ENCODE data around the gene GOLGA8B.

Gene GOLGA8B

GRCh38 chr15:34618073-34618472 lies 34.6 kb upstream of the GOLGA8B start:
- no peak overlapping the region for H2BK12ac ChIP-seq (ENCODE audit: low read length)
- H2BK120ac ChIP-seq (ENCODE audit: low read depth, low read length), result no peak overlapping the region
- DNase-seq (ENCODE audit: low spot score), result no peak
- H3K18ac ChIP-seq (ENCODE audit: low read length), result no peak overlapping the region
- H3K23ac ChIP-seq (ENCODE audit: low read depth, low read length, poor library complexity), result no peak overlapping the region
- no peak overlapping the region for H3K4me3 ChIP-seq (ENCODE audit: low read length in 2 of 2)
- H4K8ac ChIP-seq (ENCODE audit: low read depth, low read length), result no peak overlapping the region
- H3K4me2 ChIP-seq (ENCODE audit: insufficient read depth, low read length, poor library complexity, severe bottlenecking), result no peak overlapping the region
- H3K9ac ChIP-seq (ENCODE audit: low read depth, low read length, poor library complexity), result no peak overlapping the region
- no peaks in the 10 kb centered on the region for H3K79me1 ChIP-seq (ENCODE audit: low read depth, low read length)
- no peak overlapping the region for H2AK5ac ChIP-seq (ENCODE audit: low read depth, low read length)
- H2BK5ac ChIP-seq (ENCODE audit: low read length), result no peak overlapping the region
- peaks cover 0 to 29% (median 0%) of the 10 kb centered on the region in 3 experiments for H3K27me3 ChIP-seq (ENCODE audit: control insufficient read depth in 3 of 3, insufficient read depth in 3 of 3, low read depth in 1 of 3, low read length in 3 of 3)
- no peaks in the 10 kb centered on the region for H3K4me1 ChIP-seq (ENCODE audit: control insufficient read depth in 2 of 2, insufficient read depth in 1 of 2, low read depth in 1 of 2, low read length in 2 of 2)
- no peak overlapping the region for H3K27ac ChIP-seq (replicated peaks; ENCODE audit: low read length)
- WGBS, 2 donors (ENCODE audit: extremely low coverage in 2 of 2, insufficient read length in 2 of 2, insufficient replicate concordance in 1 of 2), result no CpG with 5 or more reads among the region's 2 CpGs
- no peak overlapping the region for H2AFZ ChIP-seq (ENCODE audit: low read length)
- no peak overlapping the region for H3K14ac ChIP-seq (ENCODE audit: low read length)
- H3K9me3 ChIP-seq (replicated peaks in 1 of 2; ENCODE audit: control insufficient read depth in 2 of 2, insufficient read depth in 1 of 2, low read depth in 1 of 2, low read length in 2 of 2), result no peaks in the 10 kb centered on the region
- no peak overlapping the region for H2BK15ac ChIP-seq (ENCODE audit: low read length)
- H4K91ac ChIP-seq (ENCODE audit: low read depth, low read length, poor library complexity), result no peak overlapping the region
- no peak overlapping the region for H3K4ac ChIP-seq (ENCODE audit: low read length)
- no peaks in the 10 kb centered on the region for H3K36me3 ChIP-seq (replicated peaks in 1 of 2; ENCODE audit: control insufficient read depth in 2 of 2, insufficient read depth in 2 of 2, low read length in 2 of 2)

GRCh38 chr15:34616613-34617012 lies 33.2 kb upstream of the GOLGA8B start:
- no peak for DNase-seq (ENCODE audit: low spot score)
- Histone ChIP-seq H3K4me1 (ENCODE audit: control insufficient read depth in 2 of 2, insufficient read depth in 1 of 2, low read depth in 1 of 2, low read length in 2 of 2) (no peaks in the 10 kb centered on the region), H2BK15ac (ENCODE audit: low read length) (no peak overlapping the region)

GRCh38 chr15:34613997-34614396 lies 30.5 kb upstream of the GOLGA8B start:
- Histone ChIP-seq H4K8ac (ENCODE audit: low read depth, low read length) (no peak overlapping the region), H3K79me1 (ENCODE audit: low read depth, low read length) (no peaks in the 10 kb centered on the region), H3K36me3 (replicated peaks in 1 of 2; ENCODE audit: control insufficient read depth in 2 of 2, insufficient read depth in 2 of 2, low read length in 2 of 2) (no peaks in the 10 kb centered on the region), H2BK5ac (ENCODE audit: low read length) (no peak overlapping the region), H3K4me3 (ENCODE audit: low read length in 2 of 2) (no peak overlapping the region), H2AK5ac (ENCODE audit: low read depth, low read length) (no peak overlapping the region), H2BK12ac (ENCODE audit: low read length) (no peak overlapping the region), H3K14ac (ENCODE audit: low read length) (no peak overlapping the region), H3K27ac (replicated peaks; ENCODE audit: low read length) (no peak overlapping the region), H3K4me1 (ENCODE audit: control insufficient read depth in 2 of 2, insufficient read depth in 1 of 2, low read depth in 1 of 2, low read length in 2 of 2) (no peaks in the 10 kb centered on the region), H3K9me3 (replicated peaks in 1 of 2; ENCODE audit: control insufficient read depth in 2 of 2, insufficient read depth in 1 of 2, low read depth in 1 of 2, low read length in 2 of 2) (no peaks in the 10 kb centered on the region), H3K27me3 (ENCODE audit: control insufficient read depth in 3 of 3, insufficient read depth in 3 of 3, low read depth in 1 of 3, low read length in 3 of 3) (peaks cover 0 to 55% (median 0%) of the 10 kb centered on the region in 3 experiments), H3K4ac (ENCODE audit: low read length) (no peak overlapping the region), H2BK120ac (ENCODE audit: low read depth, low read length) (no peak overlapping the region), H3K18ac (ENCODE audit: low read length) (no peak overlapping the region), H3K9ac (ENCODE audit: low read depth, low read length, poor library complexity) (no peak overlapping the region), H2AFZ (ENCODE audit: low read length) (no peak overlapping the region), H3K23ac (ENCODE audit: low read depth, low read length, poor library complexity) (no peak overlapping the region), H2BK15ac (ENCODE audit: low read length) (no peak overlapping the region), H3K4me2 (ENCODE audit: insufficient read depth, low read length, poor library complexity, severe bottlenecking) (no peak overlapping the region), H4K91ac (ENCODE audit: low read depth, low read length, poor library complexity) (no peak overlapping the region)
- no CpG with 5 or more reads among the region's 3 CpGs for WGBS, 2 donors (ENCODE audit: extremely low coverage in 2 of 2, insufficient read length in 2 of 2, insufficient replicate concordance in 1 of 2)
- no peak for DNase-seq (ENCODE audit: low spot score)

More at GRCh38 chr15:34616613-34617012, 33.2 kb upstream of the GOLGA8B start:
- Histone ChIP-seq H4K8ac (ENCODE audit: low read depth, low read length) (no peak overlapping the region), H3K4ac (ENCODE audit: low read length) (no peak overlapping the region), H2AFZ (ENCODE audit: low read length) (no peak overlapping the region), H3K23ac (ENCODE audit: low read depth, low read length, poor library complexity) (no peak overlapping the region), H3K4me2 (ENCODE audit: insufficient read depth, low read length, poor library complexity, severe bottlenecking) (no peak overlapping the region), H2BK5ac (ENCODE audit: low read length) (no peak overlapping the region), H3K79me1 (ENCODE audit: low read depth, low read length) (no peaks in the 10 kb centered on the region), H3K9ac (ENCODE audit: low read depth, low read length, poor library complexity) (no peak overlapping the region), H3K27ac (replicated peaks; ENCODE audit: low read length) (no peak overlapping the region), H4K91ac (ENCODE audit: low read depth, low read length, poor library complexity) (no peak overlapping the region), H3K14ac (ENCODE audit: low read length) (no peak overlapping the region), H3K18ac (ENCODE audit: low read length) (no peak overlapping the region), H2AK5ac (ENCODE audit: low read depth, low read length) (no peak overlapping the region), H3K27me3 (ENCODE audit: control insufficient read depth in 3 of 3, insufficient read depth in 3 of 3, low read depth in 1 of 3, low read length in 3 of 3) (peaks cover 0 to 41% (median 0%) of the 10 kb centered on the region in 3 experiments), H3K9me3 (replicated peaks in 1 of 2; ENCODE audit: control insufficient read depth in 2 of 2, insufficient read depth in 1 of 2, low read depth in 1 of 2, low read length in 2 of 2) (no peaks in the 10 kb centered on the region), H2BK120ac (ENCODE audit: low read depth, low read length) (no peak overlapping the region), H3K36me3 (replicated peaks in 1 of 2; ENCODE audit: control insufficient read depth in 2 of 2, insufficient read depth in 2 of 2, low read length in 2 of 2) (no peaks in the 10 kb centered on the region), H2BK12ac (ENCODE audit: low read length) (no peak overlapping the region), H3K4me3 (ENCODE audit: low read length in 2 of 2) (no peak overlapping the region)
- WGBS, 2 donors (ENCODE audit: extremely low coverage in 2 of 2, insufficient read length in 2 of 2, insufficient replicate concordance in 1 of 2), result no CpG with 5 or more reads among the region's 5 CpGs

- Histone ChIP-seq H2BK120ac (ENCODE audit: low read depth, low read length) (no peak overlapping the region), H3K27me3 (ENCODE audit: control insufficient read depth in 3 of 3, insufficient read depth in 3 of 3, low read depth in 1 of 3, low read length in 3 of 3) (peaks cover 0 to 58% (median 0%) of the 10 kb centered on the region in 3 experiments), H3K18ac (ENCODE audit: low read length) (no peak overlapping the region), H3K36me3 (replicated peaks in 1 of 2; ENCODE audit: control insufficient read depth in 2 of 2, insufficient read depth in 2 of 2, low read length in 2 of 2) (no peaks in the 10 kb centered on the region), H3K9me3 (replicated peaks in 1 of 2; ENCODE audit: control insufficient read depth in 2 of 2, insufficient read depth in 1 of 2, low read depth in 1 of 2, low read length in 2 of 2) (no peaks in the 10 kb centered on the region), H3K9ac (ENCODE audit: low read depth, low read length, poor library complexity) (no peak overlapping the region), H2AK5ac (ENCODE audit: low read depth, low read length) (no peak overlapping the region), H3K4me1 (ENCODE audit: control insufficient read depth in 2 of 2, insufficient read depth in 1 of 2, low read depth in 1 of 2, low read length in 2 of 2) (no peaks in the 10 kb centered on the region), H3K27ac (replicated peaks; ENCODE audit: low read length) (no peak overlapping the region), H3K14ac (ENCODE audit: low read length) (no peak overlapping the region), H3K4me2 (ENCODE audit: insufficient read depth, low read length, poor library complexity, severe bottlenecking) (no peak overlapping the region), H4K91ac (ENCODE audit: low read depth, low read length, poor library complexity) (no peak overlapping the region), H2AFZ (ENCODE audit: low read length) (no peak overlapping the region), H3K4me3 (ENCODE audit: low read length in 2 of 2) (no peak overlapping the region), H3K79me1 (ENCODE audit: low read depth, low read length) (no peaks in the 10 kb centered on the region), H2BK12ac (ENCODE audit: low read length) (no peak overlapping the region), H3K23ac (ENCODE audit: low read depth, low read length, poor library complexity) (no peak overlapping the region), H3K4ac (ENCODE audit: low read length) (no peak overlapping the region), H2BK15ac (ENCODE audit: low read length) (no peak overlapping the region), H2BK5ac (ENCODE audit: low read length) (no peak overlapping the region), H4K8ac (ENCODE audit: low read depth, low read length) (no peak overlapping the region)
- no peak for DNase-seq (ENCODE audit: low spot score)
- WGBS, 2 donors (ENCODE audit: extremely low coverage in 2 of 2, insufficient read length in 2 of 2, insufficient replicate concordance in 1 of 2), result no CpG with 5 or more reads among the region's 2 CpGs
These were observed 29.9 kb upstream of the GOLGA8B start for GRCh38 chr15:34613301-34613700.
